SJSA1 (cell line): ENCODE results near the gene NRN1L. TPM values are rescaled to one million over a fixed set of nuclear protein-coding genes. Genes with fewer than 3 reads are reported as not detected.

Experiments
- DNase-seq, 2 experiments: peaks; one replicate each; pipeline ENCODE4 v3.0.0-alpha.2; 2015 to 2020; ENCODE audit warnings: low spot score in 2 of 2, low read depth in 1 of 2
- H3K27ac ChIP-seq: fragments of 250-450 bp; sonication (Bioruptor Pico); 2 replicates; pipeline ENCODE4 v1.5.1; 2020; ENCODE audit warnings: mild to moderate bottlenecking, moderate library complexity
- H3K27me3 ChIP-seq: fragments of 250-450 bp; sonication (Bioruptor Pico); replicated peaks from 2 replicates; pipeline ENCODE4 v1.5.1; 2020; ENCODE audit warnings: mild to moderate bottlenecking, moderate library complexity
- H3K36me3 ChIP-seq: fragments of 250-450 bp; sonication (Bioruptor Pico); 2 replicates; pipeline ENCODE4 v1.5.1; 2020; ENCODE audit warnings: mild to moderate bottlenecking
- H3K4me1 ChIP-seq: fragments of 250-450 bp; sonication (Bioruptor Pico); replicated peaks from 2 replicates; pipeline ENCODE4 v1.6.1; 2021; ENCODE audit warnings: mild to moderate bottlenecking
- H3K4me3 ChIP-seq: fragments of 250-450 bp; sonication (Bioruptor Pico); 2 replicates; pipeline ENCODE4 v1.5.1; 2020; ENCODE audit warnings: mild to moderate bottlenecking
- H3K9me3 ChIP-seq: fragments of 250-450 bp; sonication (Bioruptor Pico); replicated peaks from 2 replicates; pipeline ENCODE4 v1.5.1; 2020; ENCODE audit warnings: mild to moderate bottlenecking
- total RNA-seq: library from RNA; depleted of rRNA; stranded (reverse); fragments of >200 nt; shearing (Covaris generic); gene quantifications from 2 replicates; pipeline ENCODE4 v1.2.3, GENCODE V29; 2014

The NRN1L gene
- total RNA-seq, 1 experiment from 2014 or later, result not detected

GRCh38 chr16:67924140-67924906 is 39.6 kb downstream of the NRN1L start:
- H3K4me1 ChIP-seq, result no peaks in the 10 kb centered on the region
- peaks cover 34% of the 10 kb centered on the region for H3K36me3 ChIP-seq
- H3K9me3 ChIP-seq, result no peaks in the 10 kb centered on the region
- H3K27me3 ChIP-seq, result no peaks in the 10 kb centered on the region
- DNase-seq, result no peak
- no peak overlapping the region for H3K27ac ChIP-seq
- H3K4me3 ChIP-seq, result no peak overlapping the region

- Histone ChIP-seq H3K27me3 (no peaks in the 10 kb centered on the region), H3K4me3 (no peak overlapping the region), H3K27ac (no peak overlapping the region), H3K36me3 (peaks cover 31% of the 10 kb centered on the region), H3K4me1 (no peaks in the 10 kb centered on the region), H3K9me3 (no peaks in the 10 kb centered on the region)
- no peak for DNase-seq
Measured at GRCh38 chr16:67926181-67926750, 41.6 kb downstream of the NRN1L start.

- Histone ChIP-seq H3K9me3 (no peaks in the 10 kb centered on the region), H3K36me3 (peaks cover 40% of the 10 kb centered on the region), H3K4me3 (no peak overlapping the region), H3K27me3 (no peaks in the 10 kb centered on the region), H3K27ac (no peak overlapping the region), H3K4me1 (no peaks in the 10 kb centered on the region)
- DNase-seq, result no peak
Measured at GRCh38 chr16:67927131-67927941, 42.7 kb downstream of the NRN1L start.

- H3K27ac ChIP-seq, result no peak overlapping the region
- H3K4me3 ChIP-seq, result no peak overlapping the region
- DNase-seq, result no peak
- no peaks in the 10 kb centered on the region for H3K27me3 ChIP-seq
- no peaks in the 10 kb centered on the region for H3K9me3 ChIP-seq
- peaks cover 40% of the 10 kb centered on the region for H3K36me3 ChIP-seq
- H3K4me1 ChIP-seq, result no peaks in the 10 kb centered on the region
Measured at GRCh38 chr16:67928147-67928546, 43.5 kb downstream of the NRN1L start.

- peaks cover 34% of the 10 kb centered on the region for H3K36me3 ChIP-seq
- H3K4me1 ChIP-seq, result no peaks in the 10 kb centered on the region
- H3K4me3 ChIP-seq, result no peak overlapping the region
- DNase-seq, result peak; percentile 46 to 75
- no peaks in the 10 kb centered on the region for H3K27me3 ChIP-seq
- no peaks in the 10 kb centered on the region for H3K9me3 ChIP-seq
- no peak overlapping the region for H3K27ac ChIP-seq
Measured at GRCh38 chr16:67928561-67929364, 44.1 kb downstream of the NRN1L start.

- no peaks in the 10 kb centered on the region for H3K27me3 ChIP-seq
- H3K4me1 ChIP-seq, result peaks cover 2% of the 10 kb centered on the region
- no peaks in the 10 kb centered on the region for H3K9me3 ChIP-seq
- peaks cover 43% of the 10 kb centered on the region for H3K36me3 ChIP-seq
- H3K4me3 ChIP-seq, result no peak overlapping the region
- no peak overlapping the region for H3K27ac ChIP-seq
- DNase-seq, result no peak
Measured at GRCh38 chr16:67930191-67930590, 45.5 kb downstream of the NRN1L start.

- Histone ChIP-seq H3K4me1 (peaks cover 7% of the 10 kb centered on the region), H3K9me3 (no peaks in the 10 kb centered on the region), H3K27ac (no peak overlapping the region), H3K27me3 (no peaks in the 10 kb centered on the region), H3K4me3 (no peak overlapping the region), H3K36me3 (peaks cover 46% of the 10 kb centered on the region)
- no peak for DNase-seq
Measured at GRCh38 chr16:67930678-67931211, 46.1 kb downstream of the NRN1L start.

GRCh38 chr16:67931712-67932461 is 47.2 kb downstream of the NRN1L start, which contains the start of gene CTRL:
CTRL (minus strand) TSS chr16:67931862; CDS start chr16:67931852, 10 bp downstream.
- Histone ChIP-seq H3K4me1 (peaks cover 10% of the 10 kb centered on the region), H3K27ac (no peak within 1 kb of the TSS), H3K4me3 (no peak within 1 kb of the TSS), H3K36me3 (peaks cover 51% of the 10 kb centered on the region), H3K9me3 (no peaks in the 10 kb centered on the region), H3K27me3 (no peaks in the 10 kb centered on the region)
- DNase-seq, result no peak

GRCh38 chr16:67932462-67932840 is 47.8 kb downstream of the NRN1L start:
- no peak overlapping the region for H3K4me3 ChIP-seq
- H3K27ac ChIP-seq, result no peak overlapping the region
- H3K4me1 ChIP-seq, result peaks cover 16% of the 10 kb centered on the region
- H3K9me3 ChIP-seq, result no peaks in the 10 kb centered on the region
- DNase-seq, result no peak
- H3K27me3 ChIP-seq, result no peaks in the 10 kb centered on the region
- H3K36me3 ChIP-seq, result peaks cover 50% of the 10 kb centered on the region

- H3K4me1 ChIP-seq, result peaks cover 17% of the 10 kb centered on the region
- no peaks in the 10 kb centered on the region for H3K9me3 ChIP-seq
- H3K27ac ChIP-seq, result no peak overlapping the region
- H3K27me3 ChIP-seq, result no peaks in the 10 kb centered on the region
- DNase-seq, result no peak
- peaks cover 38% of the 10 kb centered on the region for H3K36me3 ChIP-seq
- no peak overlapping the region for H3K4me3 ChIP-seq
Measured at GRCh38 chr16:67933805-67934204, 49.1 kb downstream of the NRN1L start.

GRCh38 chr16:67934306-67935100 is 49.8 kb downstream of the NRN1L start:
- DNase-seq, result no peak
- no peaks in the 10 kb centered on the region for H3K9me3 ChIP-seq
- H3K4me1 ChIP-seq, result peaks cover 17% of the 10 kb centered on the region
- H3K4me3 ChIP-seq, result no peak overlapping the region
- H3K27ac ChIP-seq, result no peak overlapping the region
- H3K27me3 ChIP-seq, result no peaks in the 10 kb centered on the region
- H3K36me3 ChIP-seq, result peaks cover 40% of the 10 kb centered on the region

- Histone ChIP-seq H3K4me1 (peaks cover 17% of the 10 kb centered on the region), H3K27me3 (no peaks in the 10 kb centered on the region), H3K27ac (no peak overlapping the region), H3K36me3 (peaks cover 46% of the 10 kb centered on the region), H3K4me3 (peak overlapping the region; percentile 75), H3K9me3 (no peaks in the 10 kb centered on the region)
- DNase-seq, result no peak
Measured at GRCh38 chr16:67935101-67935401, 50.4 kb downstream of the NRN1L start.
